ENCODE measurements around the gene SAMHD1. TPM values are rescaled to one million over a fixed set of nuclear protein-coding genes. Genes with fewer than 3 reads are reported as not detected.
"Not testable (repeated sequence)": the region's sequence is repeated elsewhere in the genome, so short reads cannot be mapped to it uniquely, and the experiment has no call there.

SAMHD1 gene
- polyA plus RNA-seq, 3 donors = 21.8 to 24.8 (median 22.2) TPM

- no peak for DNase-seq (ENCODE audit: extremely low read depth in 1 of 11, low read depth in 9 of 11, low spot score in 4 of 11)
Measured at GRCh38 chr20:36885356-36885755, 66.2 kb downstream of the SAMHD1 start.

GRCh38 chr20:36883977-36884535, 67.5 kb downstream of the SAMHD1 start:
- no peak for DNase-seq (ENCODE audit: extremely low read depth in 1 of 11, low read depth in 9 of 11, low spot score in 4 of 11)

GRCh38 chr20:36881888-36882287, 69.6 kb downstream of the SAMHD1 start:
- no peak for DNase-seq (ENCODE audit: extremely low read depth in 1 of 11, low read depth in 9 of 11, low spot score in 4 of 11)

GRCh38 chr20:36881331-36881730, 70.2 kb downstream of the SAMHD1 start:
- DNase-seq (ENCODE audit: extremely low read depth in 1 of 11, low read depth in 9 of 11, low spot score in 4 of 11) = no peak

- DNase-seq (ENCODE audit: extremely low read depth in 1 of 11, low read depth in 9 of 11, low spot score in 4 of 11) = no peak
Measured at GRCh38 chr20:36880741-36881250, 70.7 kb downstream of the SAMHD1 start.

GRCh38 chr20:36878941-36879340, 72.6 kb downstream of the SAMHD1 start:
- no peak for DNase-seq (ENCODE audit: extremely low read depth in 1 of 11, low read depth in 9 of 11, low spot score in 4 of 11)

- DNase-seq (ENCODE audit: extremely low read depth in 1 of 11, low read depth in 9 of 11, low spot score in 4 of 11) = no peak
Measured at GRCh38 chr20:36876473-36876833, 75.1 kb downstream of the SAMHD1 start.

GRCh38 chr20:36875702-36876472, 75.6 kb downstream of the SAMHD1 start, which contains the start of gene TLDC2:
Gene TLDC2, plus strand, starts transcription at chr20:36876138. Its CDS starts 37 bp downstream, at chr20:36876175.
- DNase-seq (ENCODE audit: extremely low read depth in 1 of 11, low read depth in 9 of 11, low spot score in 4 of 11) = no peak

GRCh38 chr20:36875093-36875492, 76.4 kb downstream of the SAMHD1 start:
- not testable (repeated sequence) for DNase-seq (ENCODE audit: extremely low read depth in 1 of 11, low read depth in 9 of 11, low spot score in 4 of 11)

GRCh38 chr20:36873498-36874189, 77.9 kb downstream of the SAMHD1 start:
- DNase-seq (ENCODE audit: extremely low read depth in 1 of 11, low read depth in 9 of 11, low spot score in 4 of 11) = no peak

- DNase-seq (ENCODE audit: extremely low read depth in 1 of 11, low read depth in 9 of 11, low spot score in 4 of 11) = no peak
Measured at GRCh38 chr20:36872852-36873251, 78.7 kb downstream of the SAMHD1 start.

GRCh38 chr20:36871640-36872570, 79.6 kb downstream of the SAMHD1 start:
- no peak for DNase-seq (ENCODE audit: extremely low read depth in 1 of 11, low read depth in 9 of 11, low spot score in 4 of 11)

GRCh38 chr20:36866681-36867495, 84.6 kb downstream of the SAMHD1 start:
- DNase-seq (ENCODE audit: extremely low read depth in 1 of 11, low read depth in 9 of 11, low spot score in 4 of 11) = no peak

- DNase-seq (ENCODE audit: extremely low read depth in 1 of 11, low read depth in 9 of 11, low spot score in 4 of 11) = no peak
Measured at GRCh38 chr20:36866164-36866563, 85.3 kb downstream of the SAMHD1 start.

GRCh38 chr20:36865861-36866149, 85.7 kb downstream of the SAMHD1 start:
- DNase-seq (ENCODE audit: extremely low read depth in 1 of 11, low read depth in 9 of 11, low spot score in 4 of 11) = no peak

- no peak for DNase-seq (ENCODE audit: extremely low read depth in 1 of 11, low read depth in 9 of 11, low spot score in 4 of 11)
Measured at GRCh38 chr20:36865076-36865860, 86.2 kb downstream of the SAMHD1 start.

- DNase-seq (ENCODE audit: extremely low read depth in 1 of 11, low read depth in 9 of 11, low spot score in 4 of 11) = no peak
Measured at GRCh38 chr20:36862857-36863668, 88.4 kb downstream of the SAMHD1 start.

All from renal cortex interstitium (tissue), 11 donors.